NCI-H446 treated with DMSO at 0.1 percent for 48 hours (cell line): Measurements from ENCODE around the gene PRRG3.

Experiments used
- DNase-seq: peaks from one replicate; lab custom pipeline; 2025; lab: John Stamatoyannopoulos, UW

Gene PRRG3

DNA sequence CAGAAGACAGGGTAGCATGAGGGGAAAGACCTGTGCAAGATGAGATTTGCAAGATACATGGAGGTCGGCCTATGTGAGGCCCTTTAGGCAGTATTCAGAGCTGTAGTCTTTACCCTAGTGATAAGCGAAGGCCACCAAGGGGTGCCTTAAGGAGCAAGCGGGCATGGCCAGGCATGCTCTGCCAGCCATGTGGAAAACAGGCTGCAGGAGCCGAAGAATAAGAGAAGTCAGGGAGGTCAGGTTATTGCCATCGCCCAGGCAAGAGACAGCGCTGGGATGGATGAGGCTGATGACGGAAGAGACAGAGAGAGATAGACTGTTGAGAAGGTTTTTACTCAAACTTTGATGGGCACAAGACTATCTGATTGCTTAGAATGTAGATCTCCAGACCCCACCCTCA is 13.6 kb downstream of the PRRG3 start:
- no peak for DNase-seq

DNA sequence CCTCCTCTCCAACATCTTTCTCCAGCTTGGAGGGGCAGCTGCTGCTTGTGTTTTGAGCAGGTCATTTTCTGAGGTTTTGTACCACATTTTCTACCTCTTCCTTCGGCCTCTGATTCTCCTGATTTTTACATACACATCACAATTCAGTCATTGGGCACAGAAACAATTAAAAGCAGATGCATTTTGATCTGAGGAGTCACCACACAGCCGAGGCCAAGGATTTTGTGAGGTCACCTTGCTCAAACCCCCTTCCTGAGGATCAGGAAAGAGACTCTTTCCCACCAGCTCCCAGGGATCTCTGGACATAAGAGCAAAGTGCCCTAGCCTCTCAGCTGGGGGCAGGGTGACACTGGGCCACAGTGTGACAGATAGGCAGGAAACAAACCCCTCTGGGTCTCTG is 15.2 kb downstream of the PRRG3 start:
- no peak for DNase-seq

DNA sequence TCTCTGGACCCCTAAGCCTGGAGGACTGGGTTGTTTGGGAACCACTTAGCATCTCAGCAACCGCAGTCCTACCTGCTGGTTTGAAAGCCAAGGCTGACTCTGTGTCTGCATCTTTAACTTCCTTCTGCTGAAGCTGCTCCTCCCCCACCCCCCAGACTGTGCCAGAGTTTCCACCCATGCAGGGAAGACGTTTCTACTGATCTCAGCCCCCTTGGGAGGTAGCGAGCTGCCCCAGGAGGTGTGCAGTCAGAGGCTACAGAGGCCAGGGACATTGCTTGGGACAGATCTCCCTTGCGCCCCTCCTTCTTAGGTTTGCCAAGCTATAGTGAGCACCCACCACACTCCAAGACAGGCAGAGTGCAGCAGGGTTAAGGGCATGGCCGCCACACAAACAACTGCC is 15.9 kb downstream of the PRRG3 start:
- no peak for DNase-seq

DNA sequence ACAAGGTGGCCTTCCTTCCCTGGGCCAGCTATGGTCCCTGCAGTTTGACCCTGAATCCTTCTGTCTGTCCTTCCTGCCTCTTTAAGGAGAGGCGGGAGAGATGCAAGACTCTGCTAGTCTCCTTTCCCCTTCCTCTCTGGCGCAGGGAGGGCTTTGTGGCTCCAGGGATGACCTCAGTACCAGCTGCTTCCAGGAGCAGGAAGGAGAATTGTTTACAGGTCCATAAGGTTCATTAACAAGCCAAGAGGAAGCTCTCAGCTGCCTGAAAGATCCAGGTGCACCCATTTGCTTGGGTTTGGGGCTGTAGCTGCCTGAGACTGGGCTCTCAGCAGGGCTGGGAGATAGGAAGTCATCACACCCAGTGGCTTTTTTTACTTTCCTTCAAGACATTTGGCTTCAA is 16.5 kb downstream of the PRRG3 start:
- DNase-seq, result no peak

DNA sequence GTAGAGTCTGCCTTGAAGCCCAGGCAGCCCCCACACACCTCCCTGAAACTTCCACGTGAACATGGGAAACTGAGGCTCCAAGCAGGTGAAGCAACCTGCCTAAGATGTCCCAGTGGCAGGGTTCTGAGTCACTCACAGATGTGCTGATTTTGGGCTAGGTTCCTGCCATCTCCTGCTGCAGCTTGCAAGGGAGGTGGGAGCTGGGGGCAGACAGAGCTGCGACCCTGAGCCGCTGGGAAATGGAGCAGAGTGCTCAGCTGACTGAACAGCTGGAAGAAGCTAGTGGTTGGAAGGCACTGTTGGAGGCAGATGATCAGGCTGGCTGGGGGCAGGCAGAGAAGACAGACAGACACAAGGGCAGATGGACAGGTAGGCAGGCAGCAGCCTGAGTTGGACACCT is 17.0 kb downstream of the PRRG3 start:
- no peak for DNase-seq

DNA sequence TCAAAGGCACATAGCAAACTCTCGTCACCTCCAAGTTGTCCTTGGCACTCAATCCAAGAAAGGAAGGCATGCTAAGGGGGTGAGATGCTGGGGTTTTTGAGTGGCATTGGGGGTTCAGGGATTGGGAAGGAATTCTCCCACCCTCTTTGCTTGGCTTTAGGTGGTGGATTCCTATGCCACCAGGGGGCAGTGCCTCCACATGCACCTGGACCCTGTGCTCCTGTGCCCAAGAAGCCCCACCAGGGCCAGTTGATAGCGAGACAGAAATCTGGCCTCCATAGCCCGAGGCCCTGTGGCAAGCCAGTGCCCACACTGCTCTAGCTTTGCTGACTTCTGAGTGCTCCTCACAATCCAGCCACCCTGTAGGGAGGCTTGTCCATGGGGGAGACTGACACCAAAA is 18.6 kb downstream of the PRRG3 start:
- DNase-seq, result no peak

DNA sequence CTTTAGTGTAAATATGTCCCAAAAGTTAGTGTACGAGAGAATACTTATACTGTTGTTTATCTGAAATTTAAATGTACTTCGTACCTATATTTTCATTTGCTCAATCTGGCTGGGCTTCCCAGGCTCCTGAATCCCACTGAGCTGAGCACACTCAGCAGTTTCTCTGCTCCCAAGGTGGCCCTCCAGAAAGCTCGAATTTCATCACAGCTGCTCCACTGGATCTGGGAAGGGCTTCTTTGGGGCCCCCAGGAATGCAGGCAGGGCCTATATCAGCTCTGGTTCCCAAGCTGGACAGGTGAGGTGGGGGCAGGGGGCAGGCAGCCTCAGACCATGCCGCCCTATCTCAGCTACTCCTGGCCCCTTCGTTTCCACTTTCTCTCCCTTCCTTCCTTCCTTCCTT is 19.1 kb downstream of the PRRG3 start:
- no peak for DNase-seq

DNA sequence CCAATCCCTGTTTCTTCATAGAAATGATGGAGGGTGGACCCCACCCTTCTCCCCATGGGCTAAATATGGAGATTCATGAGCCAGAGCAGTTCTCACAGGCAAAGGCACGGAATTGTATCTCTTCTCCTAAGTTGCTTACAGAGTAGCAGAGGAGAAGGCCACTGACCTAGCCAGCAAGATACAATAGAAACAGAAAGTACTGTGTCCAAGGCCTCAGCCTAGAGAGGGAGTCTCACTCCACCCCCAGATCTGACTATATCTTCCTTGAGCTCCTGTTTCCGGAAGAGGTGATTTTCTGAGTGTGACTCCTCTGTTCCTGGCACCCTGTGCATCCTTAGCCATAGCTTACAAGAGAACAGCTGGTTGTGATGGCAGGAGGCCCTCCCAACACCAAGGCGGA is 20.5 kb downstream of the PRRG3 start, which contains the start of gene FATE1:
Gene FATE1 (plus strand): TSS at position 284 of the 400 bp plus-strand sequence. CDS start 85 bp downstream, at position 369.
- DNase-seq, result no peak

DNA sequence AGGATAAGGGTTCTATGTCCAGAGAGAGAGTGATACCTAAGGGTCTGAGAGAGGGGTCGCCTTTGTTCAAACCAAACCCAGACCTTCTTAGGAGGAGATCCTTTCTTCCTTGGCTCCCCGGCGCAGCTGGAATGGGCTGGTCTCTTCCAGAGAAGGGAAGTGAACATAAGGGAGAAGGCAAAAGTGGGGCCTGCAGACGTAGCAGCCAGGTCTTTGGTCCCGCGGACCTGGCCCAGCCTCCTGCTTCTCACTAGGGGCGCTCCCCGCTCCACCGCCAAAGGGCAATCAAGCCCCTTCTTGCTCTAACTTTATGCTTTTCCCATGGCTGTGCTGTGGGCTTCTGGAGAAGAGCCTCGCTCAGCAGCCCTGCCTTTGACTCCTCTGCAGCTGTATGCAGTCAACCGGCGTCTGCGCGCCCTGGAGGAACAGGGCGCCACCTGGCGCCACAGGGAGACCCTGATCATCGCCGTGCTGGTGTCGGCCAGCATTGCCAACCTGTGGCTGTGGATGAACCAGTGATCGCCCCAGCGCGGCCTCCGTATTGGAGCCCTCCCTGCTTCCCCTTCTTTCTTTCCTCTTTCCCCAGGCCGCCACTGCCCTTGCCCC is 27.1 kb downstream of the PRRG3 start:
- DNase-seq, result no peak

DNA sequence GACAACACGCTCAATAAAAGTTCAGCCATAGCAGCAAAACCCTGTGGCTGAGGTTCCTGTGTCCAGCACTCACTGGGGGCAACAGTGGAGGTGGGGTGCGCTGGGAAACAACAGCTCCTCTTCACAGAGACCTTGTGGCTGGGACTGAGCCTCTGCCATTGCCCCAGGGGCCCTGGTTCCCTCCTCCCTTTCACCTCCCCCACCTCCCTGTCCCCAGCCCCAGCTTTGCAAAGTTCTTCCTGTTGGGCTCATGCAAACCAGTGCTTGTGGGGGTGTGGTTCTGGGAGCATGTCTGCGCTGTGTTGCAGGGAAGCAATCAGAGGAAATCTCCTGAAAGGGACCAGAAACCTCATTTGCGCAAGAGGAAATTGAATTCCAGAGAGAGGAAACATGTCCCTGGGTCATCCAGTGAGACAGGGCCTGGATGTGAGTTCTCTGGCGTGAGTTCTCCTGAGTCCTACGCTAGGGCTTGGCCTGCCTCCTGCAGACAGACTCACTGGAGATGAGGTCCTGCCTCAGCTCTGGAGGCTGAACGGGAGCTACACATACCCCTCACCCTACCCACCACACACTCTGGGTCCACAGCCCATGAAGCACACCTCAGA is 28.0 kb downstream of the PRRG3 start:
- DNase-seq, result no peak

DNA sequence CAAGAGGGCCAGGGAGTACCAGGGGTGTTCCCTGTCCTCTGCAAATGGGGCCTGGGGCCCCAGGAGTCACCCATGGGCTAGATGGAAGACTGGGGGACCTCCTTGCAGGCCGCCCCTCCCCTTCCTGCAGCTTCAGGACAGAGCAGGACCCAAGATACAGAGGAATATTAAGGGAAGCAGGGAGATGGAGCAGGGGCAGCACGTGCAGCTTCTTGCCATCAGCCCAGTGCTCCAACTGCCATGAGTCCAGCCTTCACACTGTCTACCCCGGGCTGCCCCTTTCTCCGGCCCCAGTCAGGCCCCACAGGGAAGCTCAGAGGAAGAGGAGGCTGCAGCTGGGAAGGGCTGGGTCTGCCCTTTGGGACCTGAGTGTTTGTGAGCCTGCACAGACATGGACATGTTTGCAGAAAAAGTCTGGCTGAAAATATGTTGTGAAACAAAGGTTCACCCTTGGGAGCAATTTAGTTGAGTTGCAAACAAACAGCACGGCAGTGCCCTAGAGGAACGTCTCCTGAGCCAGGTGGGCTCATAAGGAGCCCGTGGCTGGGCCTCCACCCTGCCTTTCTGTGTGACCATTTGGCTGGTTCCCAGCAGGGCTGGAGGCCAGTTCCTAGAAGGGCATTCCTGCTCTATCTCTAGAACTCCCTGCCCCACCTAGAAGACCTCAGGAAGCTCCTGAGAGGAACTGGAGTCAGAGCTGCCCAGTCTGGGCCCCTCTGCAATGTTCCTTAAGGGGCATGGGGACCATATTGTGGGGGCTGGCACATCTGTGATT is 29.5 kb downstream of the PRRG3 start:
- DNase-seq, result no peak

DNA sequence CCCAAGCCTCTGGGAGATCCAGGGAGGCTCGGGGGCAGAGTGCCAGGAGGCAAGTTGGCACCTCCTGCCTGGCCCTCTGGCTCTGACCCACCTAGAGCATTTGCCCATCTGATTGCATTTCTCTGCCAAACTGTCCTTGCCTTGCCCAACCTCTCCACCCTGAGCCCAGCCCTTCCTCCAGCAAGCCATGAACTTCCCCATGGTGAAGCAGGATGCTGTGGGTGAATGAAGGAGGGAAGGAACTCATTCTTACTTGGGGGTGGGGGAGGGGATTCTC is 30.0 kb downstream of the PRRG3 start:
- no peak for DNase-seq

DNA sequence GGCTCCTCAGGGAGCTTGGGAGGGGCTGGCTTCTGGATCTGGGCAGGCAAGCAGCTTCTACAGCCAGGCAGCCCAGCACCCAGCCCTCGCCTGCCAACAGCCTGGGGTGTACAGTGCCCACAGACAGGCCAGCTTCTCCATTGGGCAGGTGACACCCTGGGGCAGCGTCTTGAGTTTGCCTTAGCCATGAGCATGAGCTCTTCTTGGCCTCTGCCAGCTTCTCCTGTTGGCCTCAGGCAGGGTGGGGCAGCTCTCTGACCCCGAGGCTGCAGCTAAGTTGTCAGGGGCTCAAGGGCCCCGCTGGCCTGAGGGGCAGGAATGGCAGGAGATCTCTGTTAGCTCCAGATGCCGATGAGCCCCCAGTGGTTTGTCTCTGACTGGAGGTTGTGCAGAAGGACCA is 31.5 kb downstream of the PRRG3 start:
- no peak for DNase-seq

DNA sequence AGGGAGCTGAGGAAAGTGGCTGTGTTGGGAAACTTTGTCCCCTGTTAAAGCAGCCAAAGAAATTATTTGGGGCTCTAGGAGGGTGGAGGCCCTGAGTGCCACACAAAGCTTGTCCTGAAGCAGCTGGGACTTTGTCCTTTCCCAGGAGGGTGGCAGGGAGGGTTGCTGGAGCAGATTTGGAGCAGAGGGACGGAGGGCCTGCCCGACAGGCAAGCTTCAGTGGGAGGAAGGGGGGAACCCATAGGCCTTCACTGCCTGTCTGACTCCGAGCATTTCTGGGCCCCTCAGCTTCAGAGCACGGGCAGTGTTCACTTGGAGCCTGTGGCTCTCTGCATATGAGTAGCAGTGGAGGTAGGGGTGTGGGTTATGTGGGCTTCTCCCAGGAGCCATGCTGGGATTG is 32.1 kb downstream of the PRRG3 start:
- DNase-seq, result no peak

DNA sequence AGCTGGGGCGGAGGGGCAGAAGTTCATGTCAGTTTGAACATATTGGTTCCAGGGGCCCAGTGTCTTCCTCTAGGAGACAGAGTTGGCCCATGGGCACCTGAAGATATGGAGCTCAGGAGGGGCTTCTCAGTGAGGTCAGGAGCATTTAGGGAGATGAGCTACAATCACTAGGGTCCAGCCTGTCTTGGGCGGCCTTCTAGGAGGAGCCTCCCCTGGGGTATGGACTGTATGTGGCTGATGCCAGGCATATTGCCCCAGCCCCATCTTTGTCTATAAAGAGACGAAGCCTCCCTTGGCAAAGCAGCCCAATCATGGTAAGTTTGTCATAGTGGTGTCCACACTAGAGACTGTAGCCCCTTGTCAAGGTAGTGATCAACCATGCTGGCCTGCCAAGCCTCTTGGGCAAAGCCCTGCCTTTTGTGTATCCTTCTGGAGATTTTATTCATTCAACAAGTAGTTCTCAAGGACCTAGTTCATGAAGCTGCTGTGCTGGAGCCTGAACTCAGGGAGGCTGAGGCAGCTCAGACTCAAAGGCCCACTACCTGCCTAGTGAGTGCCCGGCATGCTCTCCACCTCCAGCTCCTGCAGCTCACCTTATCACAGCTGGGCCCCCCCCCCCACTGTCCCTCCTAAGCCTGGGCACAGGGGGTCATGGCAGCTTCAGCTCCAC is 33.9 kb downstream of the PRRG3 start:
- no peak for DNase-seq

DNA sequence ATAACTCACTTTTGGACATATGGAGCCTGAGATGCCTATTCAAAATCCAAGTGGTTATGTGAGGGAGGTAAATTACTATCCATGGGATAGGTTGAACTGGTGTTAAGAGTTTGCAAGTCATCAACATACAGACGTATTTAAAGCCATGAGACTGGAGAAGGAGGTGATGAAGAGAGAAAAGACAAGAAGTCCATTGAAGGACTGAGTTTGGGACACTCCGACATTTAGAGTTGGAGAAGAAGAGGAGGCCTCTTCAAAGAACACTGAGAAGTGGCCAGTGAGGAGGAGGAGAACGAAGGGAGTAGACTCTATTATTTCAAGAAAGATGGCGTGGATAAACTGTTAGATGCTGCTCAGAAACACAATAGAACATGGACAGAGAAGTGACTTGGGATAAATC is 39.2 kb downstream of the PRRG3 start, which contains the start of gene CNGA2:
Gene CNGA2 (plus strand): TSS at position 301 of the 400 bp plus-strand sequence. CDS start 3,738 bp downstream, outside the sequence.
- no peak for DNase-seq

DNA sequence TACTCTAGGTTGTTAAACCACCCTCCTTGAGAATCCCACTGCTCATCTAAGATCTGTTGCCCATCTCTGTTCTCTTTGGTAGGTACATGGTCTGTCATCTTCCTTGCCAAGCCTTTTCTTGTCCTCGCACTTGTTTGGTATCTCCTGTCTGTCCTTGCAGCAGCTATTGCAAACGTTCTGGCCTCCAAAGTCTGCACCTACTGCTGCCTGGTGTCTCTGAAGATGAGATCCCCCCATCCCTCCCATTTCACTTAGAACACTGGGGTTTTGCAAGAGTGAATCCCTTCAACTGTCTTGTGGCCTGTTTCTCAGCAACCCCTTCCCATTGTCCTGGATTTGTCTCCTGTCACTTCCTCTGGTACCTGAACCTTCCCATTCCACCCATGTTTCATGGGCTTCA is 40.0 kb downstream of the PRRG3 start:
- DNase-seq, result no peak

DNA sequence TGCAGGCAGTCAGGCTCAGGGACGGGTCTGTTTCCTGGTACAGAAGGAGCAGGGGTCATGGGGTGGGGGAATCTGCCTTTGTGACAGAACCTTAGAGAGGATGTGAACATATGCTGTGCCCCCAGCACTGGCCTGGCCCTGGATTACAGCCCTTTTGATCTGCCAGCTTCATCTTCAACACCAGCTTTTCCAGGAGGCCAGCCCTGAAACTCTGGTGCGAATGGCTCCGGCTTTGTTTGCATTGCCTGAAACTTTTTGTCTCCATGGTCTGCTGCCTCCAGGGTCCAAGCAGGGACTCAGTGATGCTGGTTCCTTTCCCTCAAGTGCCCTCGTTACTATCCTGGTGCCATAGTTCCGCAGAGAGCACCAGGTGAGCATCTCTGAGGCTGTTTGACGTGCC is 41.4 kb downstream of the PRRG3 start:
- no peak for DNase-seq

DNA sequence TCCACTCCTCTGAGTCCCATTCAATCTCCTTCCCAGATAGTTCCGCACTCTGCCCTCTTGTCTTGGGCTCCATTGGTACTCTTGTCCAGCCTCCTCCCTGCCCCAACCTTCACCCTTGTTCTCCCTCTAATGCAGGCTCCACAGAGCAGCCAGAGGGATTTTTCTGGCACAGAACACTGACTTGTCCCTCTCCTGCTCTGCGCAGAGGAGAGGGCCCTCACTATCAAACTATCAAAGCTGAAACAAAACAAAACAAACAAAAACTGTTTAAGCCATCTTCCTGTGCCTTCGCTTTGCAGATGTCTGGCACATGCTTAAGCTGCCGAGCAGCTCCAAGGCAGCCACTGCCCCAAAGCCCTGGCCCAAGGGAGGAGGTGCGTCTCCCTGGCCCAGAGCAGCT is 42.2 kb downstream of the PRRG3 start:
- DNase-seq, result no peak

DNA sequence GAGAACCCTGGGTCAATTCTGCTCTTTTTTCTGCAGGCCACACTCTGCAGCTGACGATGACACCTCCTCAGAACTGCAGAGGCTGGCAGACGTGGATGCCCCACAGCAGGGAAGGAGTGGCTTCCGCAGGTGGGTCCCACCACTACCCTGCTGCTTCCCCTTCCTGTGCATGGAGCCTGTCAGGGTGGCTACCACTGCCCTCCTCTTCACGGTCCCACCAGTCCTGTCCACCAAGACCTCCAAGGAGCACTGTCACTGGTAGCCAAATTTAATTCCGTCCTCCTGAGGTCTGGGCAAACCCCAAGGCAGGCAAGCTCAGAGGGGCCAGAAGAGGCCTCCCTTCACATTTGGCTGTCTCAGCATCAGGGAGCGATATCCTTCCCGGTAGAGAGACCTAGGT is 43.5 kb downstream of the PRRG3 start:
- DNase-seq, result no peak

DNA sequence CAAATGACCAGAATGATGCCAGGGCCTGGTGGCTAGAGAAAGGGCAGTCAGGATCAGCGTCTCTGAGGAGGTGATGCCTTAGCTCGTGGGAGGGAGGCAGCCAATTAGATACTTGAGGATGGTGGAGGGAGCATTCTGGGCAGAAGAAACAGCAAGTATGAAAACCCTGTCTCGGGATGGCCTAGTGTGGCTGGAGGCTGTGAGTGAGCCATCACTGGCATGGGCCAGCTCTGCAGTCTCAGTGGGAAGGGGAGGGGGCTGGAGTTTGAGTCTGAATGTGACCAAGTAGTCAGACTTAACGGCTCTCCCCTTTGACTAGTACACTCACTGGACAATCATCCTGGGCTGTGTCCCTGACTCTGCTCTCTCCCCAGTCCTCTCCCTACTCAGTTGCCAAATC is 46.3 kb downstream of the PRRG3 start:
- DNase-seq, result no peak

DNA sequence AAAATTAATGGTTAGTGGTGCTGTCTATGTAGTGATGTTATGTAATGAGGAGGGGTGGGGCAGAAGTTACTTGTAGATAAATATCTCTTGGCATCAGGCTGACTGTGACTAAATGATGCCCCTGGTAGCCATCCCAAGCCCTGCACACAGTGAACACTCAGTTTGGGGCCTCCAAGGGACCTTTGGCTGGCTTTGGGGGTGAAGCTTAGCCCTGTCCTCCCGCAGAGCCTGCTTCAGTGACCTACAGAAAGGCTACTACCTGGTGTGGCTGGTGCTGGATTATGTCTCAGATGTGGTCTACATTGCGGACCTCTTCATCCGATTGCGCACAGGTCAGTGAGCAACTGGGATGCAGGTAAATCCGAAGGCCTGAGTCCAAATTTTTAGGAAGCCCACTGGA is 47.1 kb downstream of the PRRG3 start:
- DNase-seq, result no peak
